PC-9 (cell line): ENCODE results near the gene C5. TPM values are rescaled to one million over a fixed set of nuclear protein-coding genes. Genes with fewer than 3 reads are reported as not detected.

Source experiments
- BruUV-seq: library from RNA; stranded (reverse); fragments of 400-500 nt; replicated peaks from 2 replicates; lab custom pipeline; 2021; lab: Mats Ljungman, UMichigan
- CTCF ChIA-PET: fragments of 300-600 bp; sonication (Branson Sonifier 250); formaldehyde crosslinking; loops from one replicate; lab custom pipeline; 2022; ENCODE audit warnings: antibody characterized with exemption; lab: Charles Lee
- POLR2A ChIA-PET: fragments of 300-600 bp; sonication (Branson Sonifier 250); formaldehyde crosslinking; loops from one replicate; lab custom pipeline; 2022; ENCODE audit warnings: antibody characterized with exemption; ENCODE audit not compliant: unreplicated experiment; lab: Charles Lee
- DNase-seq, 2 experiments: peaks; one replicate each; pipeline versions ENCODE4 v3.0.0 to v3.0.0-alpha.2; 2015 to 2022; ENCODE audit warnings: mixed read lengths in 1 of 2
- H2AFZ ChIP-seq: fragments of 200-600 bp; sonication (generic); 2 replicates; pipeline ENCODE4 v1.8.1; 2017; ENCODE audit warnings: antibody characterized with exemption
- H3F3A ChIP-seq: fragments of 200-600 bp; sonication (generic); 2 replicates; pipeline ENCODE4 v1.8.1; 2017; ENCODE audit warnings: antibody characterized with exemption, mild to moderate bottlenecking, low read depth; ENCODE audit not compliant: insufficient read depth
- H3K27ac ChIP-seq: fragments of 200-600 bp; sonication (generic); 2 replicates; pipeline ENCODE4 v1.6.1; 2016; ENCODE audit warnings: mixed run types
- H3K27me3 ChIP-seq: fragments of 200-600 bp; sonication (generic); 2 replicates; pipeline ENCODE4 v1.6.1; 2016; ENCODE audit warnings: low read depth, mixed run types; ENCODE audit not compliant: insufficient read depth
- H3K36me3 ChIP-seq: fragments of 200-600 bp; sonication (generic); 2 replicates; pipeline ENCODE4 v1.6.1; 2016; ENCODE audit warnings: low read depth, mixed run types
- H3K4me1 ChIP-seq: fragments of 200-600 bp; sonication (generic); replicated peaks from 2 replicates; pipeline ENCODE4 v1.6.1; 2016; ENCODE audit warnings: mixed run types; ENCODE audit not compliant: insufficient read depth
- H3K4me2 ChIP-seq: fragments of 200-600 bp; sonication (generic); 2 replicates; pipeline ENCODE4 v1.6.1; 2017; ENCODE audit warnings: mixed run types
- H3K4me3 ChIP-seq: fragments of 200-600 bp; sonication (generic); 2 replicates; pipeline ENCODE4 v1.6.1; 2016; ENCODE audit warnings: mixed run types
- H3K79me2 ChIP-seq: fragments of 200-600 bp; sonication (generic); 2 replicates; pipeline ENCODE4 v1.6.1; 2017; ENCODE audit warnings: low read depth, mixed run types
- H3K9me2 ChIP-seq: fragments of 200-600 bp; sonication (generic); 2 replicates; pipeline ENCODE4 v1.8.1; 2017; ENCODE audit warnings: mild to moderate bottlenecking; ENCODE audit not compliant: insufficient read depth
- H3K9me3 ChIP-seq: fragments of 200-600 bp; sonication (generic); 2 replicates; pipeline ENCODE4 v1.8.1; 2016; ENCODE audit warnings: low read depth; ENCODE audit not compliant: insufficient read depth
- H4K20me1 ChIP-seq: fragments of 200-600 bp; sonication (generic); 2 replicates; pipeline ENCODE4 v1.8.1; 2017; ENCODE audit not compliant: insufficient read depth
- EZH2 ChIP-seq: fragments of 200-600 bp; sonication (generic); IDR thresholded peaks from 2 replicates; pipeline ENCODE4 v1.8.0; 2017; ENCODE audit warnings: antibody characterized with exemption, low read depth
- intact Hi-C: fragments of 100-400 bp; cut with micrococcal nuclease; formaldehyde crosslinking; loops from one replicate; pipeline ENCODE4 v1.10.0; 2022; ENCODE audit not compliant: unreplicated experiment
- total RNA-seq: library from RNA; stranded (reverse); gene quantifications from 2 replicates; pipeline ENCODE4 v1.2.3, GENCODE V29; 2021
- TF ChIP-seq, protein P1 (sequence below): fragments of 200-600 bp; sonication (generic); conservative IDR thresholded peaks from 2 replicates; pipeline ENCODE4 v1.6.1; 2017; ENCODE audit warnings: mixed run types, antibody characterized with exemption, mild to moderate bottlenecking, moderate library complexity

Gene C5
- total RNA-seq, 1 experiment from 2014 or later, result 11.5 TPM

DNA sequence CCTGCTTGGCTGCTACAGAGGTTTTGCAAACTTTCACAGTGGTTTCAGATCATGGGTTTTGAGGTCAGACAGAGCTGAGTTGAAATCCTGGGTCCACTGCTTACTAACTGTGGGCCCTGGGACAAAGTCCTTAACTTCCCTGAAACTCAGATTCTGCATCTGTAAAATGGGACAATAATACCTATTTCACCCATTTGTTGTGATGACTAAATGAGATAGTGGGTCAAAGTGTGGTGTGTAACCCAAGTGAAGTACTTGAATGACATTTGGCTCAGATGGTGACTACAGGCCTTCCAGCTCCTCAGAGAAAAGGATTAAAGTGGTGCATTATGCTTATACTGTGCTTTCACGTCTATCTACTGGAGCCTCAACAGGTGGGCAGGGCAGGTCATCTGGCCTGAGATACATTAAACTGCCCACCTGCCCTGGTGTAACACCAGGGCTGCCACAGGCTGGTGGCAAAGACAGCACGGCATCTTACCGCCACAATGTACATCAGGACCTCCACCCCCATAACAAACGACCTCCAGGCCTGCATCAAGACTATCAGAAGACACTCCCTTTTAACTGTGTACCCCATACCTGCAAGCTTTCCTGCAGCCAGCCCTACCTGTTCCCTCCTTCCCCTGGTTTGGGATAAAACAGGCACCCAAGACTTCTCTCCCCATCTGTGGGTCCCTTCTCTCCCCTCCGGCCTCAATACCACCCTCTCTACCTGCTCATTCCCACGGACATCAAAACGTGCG lies 122.6 kb downstream of the C5 start:
- H3K4me3 ChIP-seq, result no peak overlapping the region
- peaks cover 20% of the 10 kb centered on the region for H3F3A ChIP-seq
- H3K27ac ChIP-seq, result no peak overlapping the region
- H3K9me3 ChIP-seq, result no peaks in the 10 kb centered on the region
- no peaks in the 10 kb centered on the region for H3K36me3 ChIP-seq
- no TSS peak for BruUV-seq
- H2AFZ ChIP-seq, result no peak overlapping the region
- H3K4me2 ChIP-seq, result no peak overlapping the region
- H3K79me2 ChIP-seq, result no peaks in the 10 kb centered on the region
- no peaks in the 10 kb centered on the region for H3K9me2 ChIP-seq
- H3K27me3 ChIP-seq, result no peaks in the 10 kb centered on the region
- no peak for TF ChIP-seq EZH2
- TF ChIP-seq, protein P1, sequence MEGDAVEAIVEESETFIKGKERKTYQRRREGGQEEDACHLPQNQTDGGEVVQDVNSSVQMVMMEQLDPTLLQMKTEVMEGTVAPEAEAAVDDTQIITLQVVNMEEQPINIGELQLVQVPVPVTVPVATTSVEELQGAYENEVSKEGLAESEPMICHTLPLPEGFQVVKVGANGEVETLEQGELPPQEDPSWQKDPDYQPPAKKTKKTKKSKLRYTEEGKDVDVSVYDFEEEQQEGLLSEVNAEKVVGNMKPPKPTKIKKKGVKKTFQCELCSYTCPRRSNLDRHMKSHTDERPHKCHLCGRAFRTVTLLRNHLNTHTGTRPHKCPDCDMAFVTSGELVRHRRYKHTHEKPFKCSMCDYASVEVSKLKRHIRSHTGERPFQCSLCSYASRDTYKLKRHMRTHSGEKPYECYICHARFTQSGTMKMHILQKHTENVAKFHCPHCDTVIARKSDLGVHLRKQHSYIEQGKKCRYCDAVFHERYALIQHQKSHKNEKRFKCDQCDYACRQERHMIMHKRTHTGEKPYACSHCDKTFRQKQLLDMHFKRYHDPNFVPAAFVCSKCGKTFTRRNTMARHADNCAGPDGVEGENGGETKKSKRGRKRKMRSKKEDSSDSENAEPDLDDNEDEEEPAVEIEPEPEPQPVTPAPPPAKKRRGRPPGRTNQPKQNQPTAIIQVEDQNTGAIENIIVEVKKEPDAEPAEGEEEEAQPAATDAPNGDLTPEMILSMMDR, result no peak
- CTCF ChIA-PET, result no interaction called here
- POLR2A ChIA-PET, result no interaction called here
- H4K20me1 ChIP-seq, result no peaks in the 10 kb centered on the region
- peaks cover 11% of the 10 kb centered on the region for H3K4me1 ChIP-seq
- no peak for DNase-seq
- intact Hi-C loops, result no loop called here

DNA sequence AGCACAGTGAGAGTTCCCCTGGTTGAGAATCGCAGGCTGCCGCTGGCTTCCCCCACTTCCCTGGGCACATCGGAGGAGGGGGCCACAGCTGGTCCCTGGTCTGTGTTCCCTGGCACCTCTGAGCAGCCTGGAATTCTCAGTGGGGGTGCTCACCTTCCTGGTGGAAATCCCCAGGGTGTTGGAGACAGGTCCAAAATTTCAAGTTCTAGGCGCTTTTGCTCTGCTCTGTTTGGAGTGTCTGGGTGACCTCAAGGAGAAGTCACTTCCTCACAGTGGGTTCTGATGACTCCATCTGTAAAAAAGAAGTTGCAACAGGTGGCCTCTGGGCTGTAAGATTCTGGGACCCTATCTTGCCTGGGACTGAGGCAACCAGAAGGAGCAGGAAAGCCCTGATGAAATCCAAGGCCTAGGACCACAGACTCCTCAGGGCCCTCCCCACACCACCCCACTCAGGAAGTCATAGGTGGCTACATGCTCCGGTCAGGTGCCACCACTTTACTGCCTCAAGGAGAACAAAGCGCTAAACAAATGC lies 123.6 kb downstream of the C5 start, which contains the start of gene TRAF1:
Gene TRAF1, minus strand, starts transcription at position 400 of the 532 bp plus-strand sequence. CDS start 721 bp downstream, outside the sequence.
- no peak within 1 kb of the TSS for H3K4me2 ChIP-seq
- no TSS peak for BruUV-seq
- no peak within 1 kb of the TSS for H3K4me3 ChIP-seq
- no peaks in the 10 kb centered on the region for H3K36me3 ChIP-seq
- intact Hi-C loops, result no loop called here
- H4K20me1 ChIP-seq, result no peaks in the 10 kb centered on the region
- H3K4me1 ChIP-seq, result peaks cover 11% of the 10 kb centered on the region
- no peak for DNase-seq
- TF ChIP-seq, protein P1, result no peak
- TF ChIP-seq EZH2, result no peak
- H3K27me3 ChIP-seq, result no peaks in the 10 kb centered on the region
- no peak within 1 kb of the TSS for H2AFZ ChIP-seq
- no peak within 1 kb of the TSS for H3K27ac ChIP-seq
- H3K79me2 ChIP-seq, result no peaks in the 10 kb centered on the region
- H3F3A ChIP-seq, result peaks cover 20% of the 10 kb centered on the region
- H3K9me2 ChIP-seq, result no peaks in the 10 kb centered on the region
- POLR2A ChIA-PET, result interaction anchor here (0.6 kb wide), 1 partner anchor 133 kb away, joined by 5 read pairs; the partner anchor contains the start of gene FBXW2
- no peaks in the 10 kb centered on the region for H3K9me3 ChIP-seq
- CTCF ChIA-PET, result no interaction called here

DNA sequence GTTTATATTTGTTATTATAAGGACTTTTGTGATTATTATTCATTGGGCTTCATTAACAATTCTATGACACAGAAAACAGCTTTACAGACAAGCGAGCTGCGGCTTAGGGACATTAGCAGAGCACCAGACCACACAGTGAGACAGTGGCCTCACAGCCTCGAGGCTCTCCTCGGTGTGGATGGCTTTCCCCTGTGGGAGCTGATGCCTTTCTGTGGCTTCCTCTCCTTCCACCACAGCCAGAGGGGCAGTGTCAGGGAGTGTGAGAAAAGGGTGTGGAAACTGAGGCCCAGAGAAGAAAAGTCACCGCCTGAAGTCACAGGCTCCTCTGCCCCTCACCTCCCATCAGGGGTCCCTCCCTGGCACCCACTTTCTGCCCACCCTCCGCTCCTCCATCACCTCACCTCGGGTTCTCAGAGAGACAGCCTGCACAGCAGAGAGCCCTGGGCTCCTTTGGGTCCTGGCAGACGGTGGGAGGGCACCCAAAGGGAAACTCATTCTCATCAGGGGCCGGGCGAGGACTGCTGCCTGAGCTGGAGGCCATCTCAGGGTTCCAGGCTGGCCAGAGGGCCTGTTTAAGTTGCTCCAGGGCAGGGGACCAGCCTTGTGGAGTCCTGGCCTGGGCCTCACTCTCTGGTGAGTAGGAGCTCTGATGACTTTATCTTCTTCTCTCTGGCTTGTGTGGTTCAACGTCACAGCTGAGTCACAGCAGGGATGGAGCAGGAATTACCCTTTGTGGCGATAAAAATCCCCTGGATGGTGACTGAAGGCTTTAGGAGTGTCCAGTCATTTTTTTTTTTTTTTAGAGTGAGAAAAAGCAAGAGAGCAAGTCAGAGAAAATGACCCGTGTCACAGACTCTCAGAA lies 124.3 kb downstream of the C5 start:
- Histone ChIP-seq H3K27ac (no peak overlapping the region), H3F3A (peaks cover 20% of the 10 kb centered on the region), H3K9me2 (no peaks in the 10 kb centered on the region), H3K27me3 (no peaks in the 10 kb centered on the region), H3K4me1 (peaks cover 7% of the 10 kb centered on the region), H3K79me2 (no peaks in the 10 kb centered on the region), H3K9me3 (no peaks in the 10 kb centered on the region), H3K4me2 (no peak overlapping the region), H4K20me1 (no peaks in the 10 kb centered on the region), H2AFZ (no peak overlapping the region), H3K4me3 (no peak overlapping the region), H3K36me3 (no peaks in the 10 kb centered on the region)
- BruUV-seq, result TSS peak; percentile 29
- DNase-seq, result peak in 1 of 2 experiments; percentile 23
- ChIA-PET POLR2A (interaction anchor here (0.6 kb wide), 2 partner anchors 133 to 271 kb away, joined by 5 to 23 read pairs; partner anchors contain the start of gene FBXW2), CTCF (no interaction called here)
- no peak for TF ChIP-seq EZH2
- TF ChIP-seq, protein P1, result no peak
- intact Hi-C loops, result no loop called here
